SK-N-SH treated with all-trans-retinoic acid at 6 μM for 48 hours (cell line): ENCODE results near the gene KIAA1958.

Source experiments
- BACH2 ChIP-seq: fragments of 250-450 bp; sonication (Bioruptor Pico); IDR thresholded peaks from 2 replicates; pipeline ENCODE4 v1.9.0; 2021; ENCODE audit warnings: mild to moderate bottlenecking, borderline replicate concordance
- CSRNP3 ChIP-seq: fragments of 250-450 bp; sonication (Bioruptor Pico); IDR thresholded peaks from 2 replicates; pipeline ENCODE4 v1.5.1; 2021; ENCODE audit warnings: mild to moderate bottlenecking, moderate library complexity
- ESRRG ChIP-seq: fragments of 250-450 bp; sonication (Bioruptor Pico); IDR thresholded peaks from 2 replicates; pipeline ENCODE4 v1.6.1; 2021; ENCODE audit warnings: mild to moderate bottlenecking
- ISL1 ChIP-seq: fragments of 250-450 bp; sonication (Bioruptor Pico); IDR thresholded peaks from 2 replicates; pipeline ENCODE4 v2.1.2; 2022; ENCODE audit warnings: mild to moderate bottlenecking, moderate library complexity
- PATZ1 ChIP-seq: fragments of 250-450 bp; sonication (Bioruptor Pico); IDR thresholded peaks from 2 replicates; pipeline ENCODE4 v1.8.0; 2020; ENCODE audit warnings: mild to moderate bottlenecking, moderate library complexity, borderline replicate concordance
- RARB ChIP-seq: fragments of 250-450 bp; sonication (Bioruptor Pico); IDR thresholded peaks from 2 replicates; pipeline ENCODE4 v1.8.0; 2021; ENCODE audit warnings: mild to moderate bottlenecking, moderate library complexity
- TCF4 ChIP-seq: fragments of 250-450 bp; sonication (Bioruptor Pico); IDR thresholded peaks from 2 replicates; pipeline ENCODE4 v1.8.0; 2021; ENCODE audit warnings: mild to moderate bottlenecking, moderate library complexity, borderline replicate concordance
- TOX ChIP-seq: fragments of 250-450 bp; sonication (Bioruptor Pico); IDR thresholded peaks from 2 replicates; pipeline ENCODE4 v1.8.0; 2021; ENCODE audit warnings: mild to moderate bottlenecking, moderate library complexity, borderline replicate concordance
- ZFP3 ChIP-seq: fragments of 250-450 bp; sonication (Bioruptor Pico); IDR thresholded peaks from 2 replicates; pipeline ENCODE4 v1.5.0; 2020; ENCODE audit warnings: mild to moderate bottlenecking, moderate library complexity
- ZFP30 ChIP-seq: fragments of 450-650 bp; formaldehyde crosslinking; IDR thresholded peaks from 2 replicates; pipeline ENCODE4 v1.5.0; 2022; ENCODE audit warnings: mild to moderate bottlenecking, moderate library complexity
- TF ChIP-seq, protein P1 (sequence below): fragments of 250-450 bp; sonication (Bioruptor Pico); IDR thresholded peaks from 2 replicates; pipeline ENCODE4 v1.5.0; 2020; ENCODE audit warnings: mild to moderate bottlenecking, moderate library complexity

GRCh38 chr9:112570671-112571167 is 84.1 kb downstream of the KIAA1958 start:
- no peak for TF ChIP-seq BACH2 (CRISPR knock-in tag)
- no peak for TF ChIP-seq ZFP3 (CRISPR knock-in tag)
- no peak for TF ChIP-seq CSRNP3 (CRISPR knock-in tag)
- no peak for TF ChIP-seq ZFP30 (CRISPR knock-in tag)
- no peak for TF ChIP-seq PATZ1
- TF ChIP-seq ESRRG: no peak
- no peak for TF ChIP-seq ISL1 (CRISPR knock-in tag)
- no peak for TF ChIP-seq RARB (CRISPR knock-in tag)
- no peak for TF ChIP-seq TOX (CRISPR knock-in tag)
- TF ChIP-seq, protein P1, sequence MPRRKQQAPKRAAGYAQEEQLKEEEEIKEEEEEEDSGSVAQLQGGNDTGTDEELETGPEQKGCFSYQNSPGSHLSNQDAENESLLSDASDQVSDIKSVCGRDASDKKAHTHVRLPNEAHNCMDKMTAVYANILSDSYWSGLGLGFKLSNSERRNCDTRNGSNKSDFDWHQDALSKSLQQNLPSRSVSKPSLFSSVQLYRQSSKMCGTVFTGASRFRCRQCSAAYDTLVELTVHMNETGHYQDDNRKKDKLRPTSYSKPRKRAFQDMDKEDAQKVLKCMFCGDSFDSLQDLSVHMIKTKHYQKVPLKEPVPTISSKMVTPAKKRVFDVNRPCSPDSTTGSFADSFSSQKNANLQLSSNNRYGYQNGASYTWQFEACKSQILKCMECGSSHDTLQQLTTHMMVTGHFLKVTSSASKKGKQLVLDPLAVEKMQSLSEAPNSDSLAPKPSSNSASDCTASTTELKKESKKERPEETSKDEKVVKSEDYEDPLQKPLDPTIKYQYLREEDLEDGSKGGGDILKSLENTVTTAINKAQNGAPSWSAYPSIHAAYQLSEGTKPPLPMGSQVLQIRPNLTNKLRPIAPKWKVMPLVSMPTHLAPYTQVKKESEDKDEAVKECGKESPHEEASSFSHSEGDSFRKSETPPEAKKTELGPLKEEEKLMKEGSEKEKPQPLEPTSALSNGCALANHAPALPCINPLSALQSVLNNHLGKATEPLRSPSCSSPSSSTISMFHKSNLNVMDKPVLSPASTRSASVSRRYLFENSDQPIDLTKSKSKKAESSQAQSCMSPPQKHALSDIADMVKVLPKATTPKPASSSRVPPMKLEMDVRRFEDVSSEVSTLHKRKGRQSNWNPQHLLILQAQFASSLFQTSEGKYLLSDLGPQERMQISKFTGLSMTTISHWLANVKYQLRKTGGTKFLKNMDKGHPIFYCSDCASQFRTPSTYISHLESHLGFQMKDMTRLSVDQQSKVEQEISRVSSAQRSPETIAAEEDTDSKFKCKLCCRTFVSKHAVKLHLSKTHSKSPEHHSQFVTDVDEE (CRISPR knock-in tag): no peak
- TF ChIP-seq TCF4 (CRISPR knock-in tag): no peak
